SK-N-SH (cell line): ENCODE data around the gene KRTAP3-1. TPM values are rescaled to one million over a fixed set of nuclear protein-coding genes. Genes with fewer than 3 reads are reported as not detected.

Source experiments
- CTCF ChIA-PET: fragments of 300-600, 350-600 bp; formaldehyde crosslinking; extraction: SDS; loops from one replicate; lab custom pipeline; 2021; lab: Yijun Ruan, JAX
- POLR2A ChIA-PET: fragments of 350-600 bp; sonication (Branson Sonifier 250); formaldehyde crosslinking; extraction: SDS; loops from one replicate; lab custom pipeline; 2020; ENCODE audit warnings: antibody characterized with exemption, inconsistent platforms; lab: Yijun Ruan, JAX
- DNase-seq: peaks from one replicate; pipeline ENCODE4 v3.0.0; 2012
- H2AFZ ChIP-seq: fragments of 200-600 bp; sonication (generic); 2 replicates; pipeline ENCODE4 v1.8.1; 2016; ENCODE audit warnings: antibody characterized with exemption, mild to moderate bottlenecking, low read depth
- H3F3A ChIP-seq: fragments of 200-600 bp; sonication (generic); replicated peaks from 2 replicates; pipeline ENCODE3; 2016; ENCODE audit warnings: antibody characterized with exemption, mild to moderate bottlenecking; ENCODE audit not compliant: insufficient read depth
- H3K27ac ChIP-seq, 2 experiments: fragments of 200-500 bp in 1 of 2; fragments of 200-600 bp in 1 of 2; sonication (Bioruptor generic) in 1 of 2; sonication (generic), shearing (Covaris generic) in 1 of 2; 2 replicates each; pipeline versions ENCODE4 v1.5.1 to v1.6.1; 2014 to 2016; ENCODE audit warnings: low read depth in 2 of 2, inconsistent platforms in 1 of 2, low read length in 1 of 2, mild to moderate bottlenecking in 1 of 2, mixed read lengths in 1 of 2
- H3K27me3 ChIP-seq: fragments of 200-600 bp; sonication (generic), shearing (Covaris generic); 2 replicates; pipeline ENCODE4 v1.6.1; 2016; ENCODE audit warnings: mixed run types; ENCODE audit not compliant: insufficient read depth
- H3K36me3 ChIP-seq, 2 experiments: fragments of 200-500 bp in 1 of 2; fragments of 200-600 bp in 1 of 2; sonication (Bioruptor generic) in 1 of 2; sonication (generic) in 1 of 2; replicated peaks in 1 of 2; 2 replicates each; pipeline versions ENCODE3 to v1.5.1; 2014 to 2016; ENCODE audit warnings: low read length in 1 of 2, mild to moderate bottlenecking in 1 of 2; ENCODE audit not compliant: insufficient read depth in 2 of 2, control insufficient read depth in 1 of 2
- H3K4me1 ChIP-seq, 2 experiments: fragments of 200-500 bp in 1 of 2; fragments of 200-600 bp in 1 of 2; sonication (Bioruptor generic) in 1 of 2; sonication (generic), shearing (Covaris generic) in 1 of 2; 2 replicates each; pipeline versions ENCODE4 v1.5.1 to v1.6.1; 2014 to 2016; ENCODE audit warnings: low read depth in 1 of 2, low read length in 1 of 2, mixed run types in 1 of 2; ENCODE audit not compliant: insufficient read depth in 2 of 2, control insufficient read depth in 1 of 2
- H3K4me2 ChIP-seq: fragments of 200-600 bp; sonication (generic), shearing (Covaris generic); 2 replicates; pipeline ENCODE4 v1.6.1; 2017; ENCODE audit warnings: mixed run types
- H3K4me3 ChIP-seq, 2 experiments: fragments of 200-500 bp in 1 of 2; fragments of 200-600 bp in 1 of 2; sonication (Bioruptor generic) in 1 of 2; sonication (generic), shearing (Covaris generic) in 1 of 2; 2 replicates each; pipeline versions ENCODE4 v1.5.1 to v1.8.1; 2014 to 2016; ENCODE audit warnings: low read depth in 2 of 2, inconsistent platforms in 1 of 2, low read length in 1 of 2, mild to moderate bottlenecking in 1 of 2, mixed read lengths in 1 of 2, moderate library complexity in 1 of 2
- H3K79me2 ChIP-seq: fragments of 200-600 bp; sonication (generic); 2 replicates; pipeline ENCODE4 v1.8.1; 2017; ENCODE audit warnings: mild to moderate bottlenecking; ENCODE audit not compliant: insufficient read depth
- H3K9ac ChIP-seq: fragments of 200-600 bp; sonication (generic); 2 replicates; pipeline ENCODE4 v1.6.1; 2017; ENCODE audit warnings: mixed run types
- H3K9me2 ChIP-seq: fragments of 200-600 bp; sonication (generic); 2 replicates; pipeline ENCODE4 v1.6.1; 2017; ENCODE audit warnings: mixed run types
- H3K9me3 ChIP-seq: fragments of 200-600 bp; sonication (generic); 2 replicates; pipeline ENCODE4 v1.6.1; 2017; ENCODE audit warnings: mixed run types, mild to moderate bottlenecking, moderate library complexity
- H4K20me1 ChIP-seq: fragments of 200-600 bp; sonication (generic); 2 replicates; pipeline ENCODE4 v1.6.1; 2017; ENCODE audit warnings: mild to moderate bottlenecking, mixed run types; ENCODE audit not compliant: insufficient read depth
- RCOR1 ChIP-seq: fragments of 150-350 bp; IDR thresholded peaks from 2 replicates; pipeline ENCODE4 v1.6.1; 2017; ENCODE audit warnings: antibody characterized with exemption, low read length
- RXRA ChIP-seq: IDR thresholded peaks from 2 replicates; pipeline ENCODE4 v1.4.0; 2012; ENCODE audit warnings: low read depth, mild to moderate bottlenecking, borderline replicate concordance
- SIN3A ChIP-seq: IDR thresholded peaks from 2 replicates; pipeline ENCODE4 v1.6.1; 2012; ENCODE audit warnings: low read depth, mild to moderate bottlenecking, low read length, moderate library complexity, borderline replicate concordance
- TCF12 ChIP-seq: IDR thresholded peaks from 2 replicates; pipeline ENCODE4 v1.4.0; 2012
- TEAD4 ChIP-seq: IDR thresholded peaks from 2 replicates; pipeline ENCODE4 v1.4.0; 2012; ENCODE audit warnings: mild to moderate bottlenecking, borderline replicate concordance; ENCODE audit not compliant: insufficient read depth
- USF1 ChIP-seq: IDR thresholded peaks from 2 replicates; pipeline ENCODE4 v1.4.0; 2012; ENCODE audit warnings: low read depth, borderline replicate concordance
- WGBS: methylation state at CpG from one replicate; pipeline ENCODE4 v1.1.6; 2017; ENCODE audit warnings: low lambda C conversion rate; 5-methylcytosine and 5-hydroxymethylcytosine counted together
- polyA plus RNA-seq, 3 experiments: library from polyadenylated mRNA; depleted of rRNA; stranded (reverse); fragments of >200 nt; gene quantifications; 2 replicates each; pipeline ENCODE4 v1.2.3, GENCODE V29; 2012

Gene KRTAP3-1
- polyA plus RNA-seq, 1 of the 3 experiments (the other 2 are of a cell fraction): not detected

DNA sequence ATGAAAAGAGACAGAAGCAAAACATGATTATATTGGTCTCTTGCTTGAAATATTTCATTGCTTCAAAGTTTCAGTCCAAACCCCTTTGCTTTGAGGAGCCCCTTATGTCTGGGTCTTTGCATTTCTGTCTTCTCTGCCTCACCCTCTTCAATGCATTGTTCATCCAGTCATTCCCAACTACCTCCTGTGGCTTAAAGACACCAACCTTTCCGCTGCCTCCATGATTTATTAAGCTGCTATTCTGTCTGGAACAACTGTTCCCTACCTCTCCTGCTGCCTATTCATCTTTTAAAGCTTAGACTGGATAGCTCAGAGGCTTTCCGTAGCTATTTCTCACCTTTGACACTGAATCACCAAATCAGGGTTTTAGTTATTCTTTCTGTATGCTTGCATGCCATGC lies 11.6 kb downstream of the KRTAP3-1 start:
- Histone ChIP-seq H2AFZ (no peak overlapping the region), H3K9me2 (no peaks in the 10 kb centered on the region), H4K20me1 (no peaks in the 10 kb centered on the region), H3K9ac (no peak overlapping the region), H3K27me3 (peaks cover 40% of the 10 kb centered on the region; the same call in 1 of the 2 replicates), H3K4me3 (no peak overlapping the region), H3K4me1 (no peaks in the 10 kb centered on the region), H3K36me3 (no peaks in the 10 kb centered on the region), H3K27ac (no peak overlapping the region), H3K9me3 (no peaks in the 10 kb centered on the region), H3F3A (no peaks in the 10 kb centered on the region), H3K79me2 (no peaks in the 10 kb centered on the region), H3K4me2 (no peak overlapping the region)
- TF ChIP-seq RCOR1: no peak
- no peak for TF ChIP-seq TCF12
- no peak for TF ChIP-seq TEAD4
- ChIA-PET CTCF (interaction anchor here (0.7 to 1.1 kb wide), 2 partner anchors 50 to 552 kb away, joined by 3 read pairs; no protein-coding TSS in a partner anchor), POLR2A (no interaction called here)
- no peak for DNase-seq
- 6% methylated on average over 2 of the region's 2 CpGs for WGBS

- no peaks in the 10 kb centered on the region for H3K79me2 ChIP-seq
- no peaks in the 10 kb centered on the region for H3K36me3 ChIP-seq
- TF ChIP-seq RXRA: no peak
- H3F3A ChIP-seq: no peaks in the 10 kb centered on the region
- 25% methylated on average over 4 of the region's 4 CpGs for WGBS
- no peaks in the 10 kb centered on the region for H3K4me1 ChIP-seq
- H3K9me3 ChIP-seq: no peaks in the 10 kb centered on the region
- no peak overlapping the region for H3K4me2 ChIP-seq
- DNase-seq: no peak
- ChIA-PET CTCF (interaction anchor here (0.7 to 1.1 kb wide), 2 partner anchors 50 to 552 kb away, joined by 3 read pairs; no protein-coding TSS in a partner anchor), POLR2A (no interaction called here)
- peaks cover 40% of the 10 kb centered on the region for H3K27me3 ChIP-seq
- H3K4me3 ChIP-seq: no peak overlapping the region
- H2AFZ ChIP-seq: no peak overlapping the region
- no peak overlapping the region for H3K9ac ChIP-seq
- H4K20me1 ChIP-seq: no peaks in the 10 kb centered on the region
- H3K9me2 ChIP-seq: no peaks in the 10 kb centered on the region
- no peak overlapping the region for H3K27ac ChIP-seq
Measured at GRCh38 chr17:40996829-40997228, 12.1 kb downstream of the KRTAP3-1 start.

GRCh38 chr17:40995116-40995515 lies 13.8 kb downstream of the KRTAP3-1 start:
- 9% methylated on average over 1 of the region's 1 CpG for WGBS

More at GRCh38 chr17:40995116-40995515, 13.8 kb downstream of the KRTAP3-1 start:
- H3K79me2 ChIP-seq: no peaks in the 10 kb centered on the region
- no peak overlapping the region for H2AFZ ChIP-seq
- POLR2A ChIA-PET: no interaction called here
- H3K9ac ChIP-seq: no peak overlapping the region
- no peak for DNase-seq
- H3K27me3 ChIP-seq: peaks cover 39% of the 10 kb centered on the region
- CTCF ChIA-PET: interaction anchor here (1.2 kb wide), 1 partner anchor 554 kb away, joined by 3 read pairs; no protein-coding TSS in a partner anchor
- H3K4me1 ChIP-seq: no peaks in the 10 kb centered on the region
- H3K4me2 ChIP-seq: no peak overlapping the region
- TF ChIP-seq SIN3A: no peak
- TF ChIP-seq USF1: no peak
- no peaks in the 10 kb centered on the region for H3F3A ChIP-seq
- no peaks in the 10 kb centered on the region for H3K9me3 ChIP-seq
- no peak overlapping the region for H3K4me3 ChIP-seq
- no peaks in the 10 kb centered on the region for H3K36me3 ChIP-seq
- no peaks in the 10 kb centered on the region for H4K20me1 ChIP-seq
- H3K27ac ChIP-seq: no peak overlapping the region
- no peaks in the 10 kb centered on the region for H3K9me2 ChIP-seq
